SK-N-SH (cell line): Measurements from ENCODE around the gene TMEM214.

Experiments
- JUND ChIP-seq: IDR thresholded peaks from 2 replicates; pipeline ENCODE4 v1.4.0; 2012
- NFIC ChIP-seq: IDR thresholded peaks from 2 replicates; pipeline ENCODE4 v1.4.0; 2012; ENCODE audit warnings: borderline replicate concordance
- NRF1 ChIP-seq: IDR thresholded peaks from 2 replicates; pipeline ENCODE4 v1.6.1; 2012; ENCODE audit warnings: low read depth, mild to moderate bottlenecking, low read length
- RXRA ChIP-seq: IDR thresholded peaks from 2 replicates; pipeline ENCODE4 v1.4.0; 2012; ENCODE audit warnings: low read depth, mild to moderate bottlenecking, borderline replicate concordance
- TF ChIP-seq, protein P1 (sequence below): IDR thresholded peaks from 2 replicates; pipeline ENCODE4 v1.4.0; 2012; ENCODE audit warnings: low read depth, borderline replicate concordance
- TF ChIP-seq, protein P2 (sequence below): fragments of 200-600 bp; sonication (generic); IDR thresholded peaks from 2 replicates; pipeline ENCODE4 v1.6.1; 2017; ENCODE audit warnings: antibody characterized with exemption, mild to moderate bottlenecking, moderate library complexity

DNA sequence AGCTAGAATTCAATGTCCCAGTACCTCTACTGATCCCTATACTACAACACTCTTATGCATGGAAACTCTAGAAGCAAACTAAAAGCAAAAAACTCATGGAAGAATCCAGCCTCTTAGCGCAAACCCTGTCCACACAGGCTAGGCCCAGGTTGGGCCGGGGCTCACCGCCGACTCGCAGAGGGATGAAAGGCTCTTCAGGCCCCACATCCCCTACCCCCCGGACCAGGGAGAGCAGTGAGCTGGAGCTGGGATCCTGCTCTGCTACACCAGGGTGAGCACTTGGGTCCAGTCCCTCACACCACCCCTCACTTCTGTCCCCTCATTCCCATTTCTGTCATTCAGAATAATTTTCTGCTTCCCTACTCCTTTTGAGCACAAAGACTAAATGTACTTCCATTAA lies 36.7 kb downstream of the TMEM214 start:
- TF ChIP-seq, protein P1, sequence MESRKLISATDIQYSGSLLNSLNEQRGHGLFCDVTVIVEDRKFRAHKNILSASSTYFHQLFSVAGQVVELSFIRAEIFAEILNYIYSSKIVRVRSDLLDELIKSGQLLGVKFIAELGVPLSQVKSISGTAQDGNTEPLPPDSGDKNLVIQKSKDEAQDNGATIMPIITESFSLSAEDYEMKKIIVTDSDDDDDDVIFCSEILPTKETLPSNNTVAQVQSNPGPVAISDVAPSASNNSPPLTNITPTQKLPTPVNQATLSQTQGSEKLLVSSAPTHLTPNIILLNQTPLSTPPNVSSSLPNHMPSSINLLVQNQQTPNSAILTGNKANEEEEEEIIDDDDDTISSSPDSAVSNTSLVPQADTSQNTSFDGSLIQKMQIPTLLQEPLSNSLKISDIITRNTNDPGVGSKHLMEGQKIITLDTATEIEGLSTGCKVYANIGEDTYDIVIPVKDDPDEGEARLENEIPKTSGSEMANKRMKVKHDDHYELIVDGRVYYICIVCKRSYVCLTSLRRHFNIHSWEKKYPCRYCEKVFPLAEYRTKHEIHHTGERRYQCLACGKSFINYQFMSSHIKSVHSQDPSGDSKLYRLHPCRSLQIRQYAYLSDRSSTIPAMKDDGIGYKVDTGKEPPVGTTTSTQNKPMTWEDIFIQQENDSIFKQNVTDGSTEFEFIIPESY, result no peak
- TF ChIP-seq RXRA, result no peak
- TF ChIP-seq, protein P2, sequence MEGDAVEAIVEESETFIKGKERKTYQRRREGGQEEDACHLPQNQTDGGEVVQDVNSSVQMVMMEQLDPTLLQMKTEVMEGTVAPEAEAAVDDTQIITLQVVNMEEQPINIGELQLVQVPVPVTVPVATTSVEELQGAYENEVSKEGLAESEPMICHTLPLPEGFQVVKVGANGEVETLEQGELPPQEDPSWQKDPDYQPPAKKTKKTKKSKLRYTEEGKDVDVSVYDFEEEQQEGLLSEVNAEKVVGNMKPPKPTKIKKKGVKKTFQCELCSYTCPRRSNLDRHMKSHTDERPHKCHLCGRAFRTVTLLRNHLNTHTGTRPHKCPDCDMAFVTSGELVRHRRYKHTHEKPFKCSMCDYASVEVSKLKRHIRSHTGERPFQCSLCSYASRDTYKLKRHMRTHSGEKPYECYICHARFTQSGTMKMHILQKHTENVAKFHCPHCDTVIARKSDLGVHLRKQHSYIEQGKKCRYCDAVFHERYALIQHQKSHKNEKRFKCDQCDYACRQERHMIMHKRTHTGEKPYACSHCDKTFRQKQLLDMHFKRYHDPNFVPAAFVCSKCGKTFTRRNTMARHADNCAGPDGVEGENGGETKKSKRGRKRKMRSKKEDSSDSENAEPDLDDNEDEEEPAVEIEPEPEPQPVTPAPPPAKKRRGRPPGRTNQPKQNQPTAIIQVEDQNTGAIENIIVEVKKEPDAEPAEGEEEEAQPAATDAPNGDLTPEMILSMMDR, result no peak
- TF ChIP-seq NFIC, result no peak
- no peak for TF ChIP-seq NRF1
- no peak for TF ChIP-seq JUND
